A673 (cell line): ENCODE results near the gene STARD3.

ENCODE experiments used
- EZH2 ChIP-seq: fragments of 200-600 bp; sonication (generic); IDR thresholded peaks from 2 replicates; pipeline ENCODE4 v1.6.1; 2017; ENCODE audit warnings: borderline replicate concordance, low read depth, mild to moderate bottlenecking, mixed read lengths, antibody characterized with exemption, low read length; ENCODE audit not compliant: poor library complexity, severe bottlenecking
- TF ChIP-seq, protein P1 (sequence below): fragments of 300-800, 200-600 bp; sonication (generic); conservative IDR thresholded peaks from 2 replicates; pipeline ENCODE4 v1.5.1; 2017; ENCODE audit warnings: low read depth, mild to moderate bottlenecking, antibody characterized with exemption, low read length, moderate library complexity, mixed read lengths

GRCh38 chr17:39598047-39598481 is 38.9 kb upstream of the STARD3 start:
- TF ChIP-seq, protein P1, sequence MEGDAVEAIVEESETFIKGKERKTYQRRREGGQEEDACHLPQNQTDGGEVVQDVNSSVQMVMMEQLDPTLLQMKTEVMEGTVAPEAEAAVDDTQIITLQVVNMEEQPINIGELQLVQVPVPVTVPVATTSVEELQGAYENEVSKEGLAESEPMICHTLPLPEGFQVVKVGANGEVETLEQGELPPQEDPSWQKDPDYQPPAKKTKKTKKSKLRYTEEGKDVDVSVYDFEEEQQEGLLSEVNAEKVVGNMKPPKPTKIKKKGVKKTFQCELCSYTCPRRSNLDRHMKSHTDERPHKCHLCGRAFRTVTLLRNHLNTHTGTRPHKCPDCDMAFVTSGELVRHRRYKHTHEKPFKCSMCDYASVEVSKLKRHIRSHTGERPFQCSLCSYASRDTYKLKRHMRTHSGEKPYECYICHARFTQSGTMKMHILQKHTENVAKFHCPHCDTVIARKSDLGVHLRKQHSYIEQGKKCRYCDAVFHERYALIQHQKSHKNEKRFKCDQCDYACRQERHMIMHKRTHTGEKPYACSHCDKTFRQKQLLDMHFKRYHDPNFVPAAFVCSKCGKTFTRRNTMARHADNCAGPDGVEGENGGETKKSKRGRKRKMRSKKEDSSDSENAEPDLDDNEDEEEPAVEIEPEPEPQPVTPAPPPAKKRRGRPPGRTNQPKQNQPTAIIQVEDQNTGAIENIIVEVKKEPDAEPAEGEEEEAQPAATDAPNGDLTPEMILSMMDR: no peak
- TF ChIP-seq EZH2: no peak
